GM18499 (cell line): ENCODE measurements around the gene TBR1.

Experiments
- ATAC-seq: cut with Tn5 transposase; IDR thresholded peaks from one replicate; pipeline ENCODE4 v1.9.1; 2021; ENCODE audit warnings: moderate number of reproducible peaks; ENCODE audit not compliant: insufficient read depth, unreplicated experiment

Gene TBR1

GRCh38 chr2:161414042-161415033 is 1.8 kb upstream of the TBR1 start:
- no peak for ATAC-seq

- ATAC-seq, result no peak
Observed at GRCh38 chr2:161415034-161415986, 787 bp upstream of the TBR1 start.

DNA sequence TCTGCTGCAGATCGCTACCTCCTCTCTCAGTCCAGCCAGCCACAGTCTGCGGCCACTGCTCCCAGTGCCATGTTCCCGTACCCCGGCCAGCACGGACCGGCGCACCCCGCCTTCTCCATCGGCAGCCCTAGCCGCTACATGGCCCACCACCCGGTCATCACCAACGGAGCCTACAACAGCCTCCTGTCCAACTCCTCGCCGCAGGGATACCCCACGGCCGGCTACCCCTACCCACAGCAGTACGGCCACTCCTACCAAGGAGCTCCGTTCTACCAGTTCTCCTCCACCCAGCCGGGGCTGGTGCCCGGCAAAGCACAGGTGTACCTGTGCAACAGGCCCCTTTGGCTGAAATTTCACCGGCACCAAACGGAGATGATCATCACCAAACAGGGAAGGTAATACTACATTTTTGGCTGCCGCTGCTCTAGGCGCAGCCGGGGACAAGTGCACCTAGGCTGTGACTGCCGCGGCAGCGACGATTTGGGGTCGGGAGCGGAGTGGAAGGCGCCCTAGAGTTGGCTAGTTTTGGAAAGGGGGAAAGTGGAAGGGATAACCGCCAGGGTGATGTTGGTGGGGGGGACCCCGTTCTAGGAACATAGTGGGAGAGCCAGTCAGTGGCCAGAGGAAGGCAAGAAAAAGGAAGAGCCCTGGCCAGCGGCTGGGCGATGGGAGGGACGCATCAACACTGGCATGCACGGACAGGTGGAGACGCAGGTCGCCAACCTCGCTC is 776 bp downstream of the TBR1 start:
- no peak for ATAC-seq

- ATAC-seq, result no peak
Observed at GRCh38 chr2:161417438-161418274, 1.6 kb downstream of the TBR1 start.

DNA sequence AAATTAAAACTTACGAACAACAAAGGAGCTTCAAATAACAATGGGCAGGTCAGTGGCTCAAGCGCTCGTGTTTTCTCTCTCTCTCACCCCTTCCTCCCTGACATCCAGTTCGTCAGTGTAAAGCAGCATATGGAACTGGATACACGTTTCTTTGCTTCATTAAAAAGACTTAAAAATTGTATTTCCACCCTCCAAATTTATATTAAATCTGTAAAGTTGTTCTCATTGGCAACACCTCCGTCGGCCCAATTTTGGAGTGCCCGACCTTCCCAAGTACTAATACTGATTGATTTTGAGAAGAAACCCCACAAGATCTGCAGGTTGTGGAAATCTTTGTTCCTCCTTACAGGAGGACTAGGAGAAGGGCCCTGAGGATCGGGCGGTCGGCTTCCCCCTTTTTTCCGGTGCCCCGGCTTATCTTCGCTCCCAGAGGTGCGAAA is 2.2 kb downstream of the TBR1 start:
- no peak for ATAC-seq

DNA sequence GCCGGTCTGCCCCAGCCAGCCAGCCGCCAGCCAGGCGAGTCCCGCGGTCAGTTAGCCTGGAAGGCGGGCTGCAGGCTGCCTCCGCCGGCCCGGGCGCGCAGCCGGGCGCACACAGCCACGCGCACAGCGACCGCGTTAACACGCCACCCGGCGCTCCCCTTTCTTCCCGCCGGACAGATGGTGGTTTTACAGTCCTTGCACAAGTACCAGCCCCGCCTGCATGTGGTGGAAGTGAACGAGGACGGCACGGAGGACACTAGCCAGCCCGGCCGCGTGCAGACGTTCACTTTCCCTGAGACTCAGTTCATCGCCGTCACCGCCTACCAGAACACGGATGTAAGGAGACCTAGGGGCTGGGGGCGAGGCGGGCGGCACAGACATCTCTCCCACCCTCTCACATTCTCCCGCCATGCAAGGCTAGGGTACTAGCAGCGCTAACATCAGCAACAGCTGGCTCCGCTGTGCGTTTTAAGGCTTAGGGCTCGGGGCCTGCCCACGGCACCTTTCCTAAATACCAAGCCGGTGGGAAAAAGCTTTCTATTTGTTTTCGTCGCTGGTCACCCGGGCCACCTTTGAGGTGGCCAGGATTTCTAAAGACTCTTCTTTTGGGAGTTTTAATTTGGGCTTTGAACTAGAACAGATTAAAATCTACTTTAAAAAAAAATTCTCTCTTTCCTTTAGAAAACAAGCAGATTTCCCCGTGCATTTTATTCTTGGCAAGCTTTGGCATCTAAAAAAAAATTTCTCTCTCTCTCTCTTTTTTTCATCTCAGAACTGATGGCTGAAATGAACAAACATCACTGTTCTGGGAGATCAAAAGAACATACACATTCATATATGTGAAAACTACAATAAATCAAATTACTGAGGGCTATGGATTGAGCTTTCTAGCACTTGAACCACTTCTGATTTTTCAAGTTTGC is 2.9 kb downstream of the TBR1 start:
- no peak for ATAC-seq

DNA sequence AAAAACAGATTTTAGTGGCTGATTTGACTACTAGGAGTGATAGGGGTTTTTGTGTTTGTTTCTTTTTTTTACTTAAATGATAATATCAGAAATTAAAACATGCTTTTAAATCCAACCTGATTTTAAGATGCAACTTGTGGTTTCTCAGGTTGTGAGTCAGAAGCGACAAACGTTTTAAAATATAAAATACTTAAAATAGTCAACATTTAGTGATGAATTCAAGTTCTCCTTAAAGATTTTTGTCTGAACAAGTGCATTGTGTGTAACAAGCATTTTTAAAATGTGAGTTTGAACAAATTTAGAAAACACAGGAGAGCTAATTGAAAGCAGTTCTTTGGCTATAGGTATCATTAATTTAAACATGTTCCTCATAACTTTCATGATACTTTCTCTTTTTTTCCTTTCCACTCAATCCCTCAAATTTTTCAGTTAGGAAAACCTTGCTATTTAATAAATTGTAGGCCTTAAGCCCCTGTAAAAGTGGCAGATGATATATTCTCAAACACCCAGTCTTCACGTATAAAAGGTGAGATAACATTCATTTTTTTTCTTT is 3.6 kb downstream of the TBR1 start:
- no peak for ATAC-seq

GRCh38 chr2:161420406-161421074 is 4.4 kb downstream of the TBR1 start:
- no peak for ATAC-seq

GRCh38 chr2:161421686-161422085 is 5.6 kb downstream of the TBR1 start:
- no peak for ATAC-seq

GRCh38 chr2:161422816-161423403 is 6.8 kb downstream of the TBR1 start:
- ATAC-seq, result no peak

DNA sequence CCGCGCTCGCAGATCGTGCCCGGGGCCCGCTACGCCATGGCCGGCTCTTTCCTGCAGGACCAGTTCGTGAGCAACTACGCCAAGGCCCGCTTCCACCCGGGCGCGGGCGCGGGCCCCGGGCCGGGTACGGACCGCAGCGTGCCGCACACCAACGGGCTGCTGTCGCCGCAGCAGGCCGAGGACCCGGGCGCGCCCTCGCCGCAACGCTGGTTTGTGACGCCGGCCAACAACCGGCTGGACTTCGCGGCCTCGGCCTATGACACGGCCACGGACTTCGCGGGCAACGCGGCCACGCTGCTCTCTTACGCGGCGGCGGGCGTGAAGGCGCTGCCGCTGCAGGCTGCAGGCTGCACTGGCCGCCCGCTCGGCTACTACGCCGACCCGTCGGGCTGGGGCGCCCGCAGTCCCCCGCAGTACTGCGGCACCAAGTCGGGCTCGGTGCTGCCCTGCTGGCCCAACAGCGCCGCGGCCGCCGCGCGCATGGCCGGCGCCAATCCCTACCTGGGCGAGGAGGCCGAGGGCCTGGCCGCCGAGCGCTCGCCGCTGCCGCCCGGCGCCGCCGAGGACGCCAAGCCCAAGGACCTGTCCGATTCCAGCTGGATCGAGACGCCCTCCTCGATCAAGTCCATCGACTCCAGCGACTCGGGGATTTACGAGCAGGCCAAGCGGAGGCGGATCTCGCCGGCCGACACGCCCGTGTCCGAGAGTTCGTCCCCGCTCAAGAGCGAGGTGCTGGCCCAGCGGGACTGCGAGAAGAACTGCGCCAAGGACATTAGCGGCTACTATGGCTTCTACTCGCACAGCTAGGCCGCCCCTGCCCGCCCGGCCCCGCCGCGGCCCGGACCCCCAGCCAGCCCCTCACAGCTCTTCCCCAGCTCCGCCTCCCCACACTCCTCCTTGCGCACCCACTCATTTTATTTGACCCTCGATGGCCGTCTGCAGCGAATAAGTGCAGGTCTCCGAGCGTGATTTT is 7.6 kb downstream of the TBR1 start:
- no peak for ATAC-seq

DNA sequence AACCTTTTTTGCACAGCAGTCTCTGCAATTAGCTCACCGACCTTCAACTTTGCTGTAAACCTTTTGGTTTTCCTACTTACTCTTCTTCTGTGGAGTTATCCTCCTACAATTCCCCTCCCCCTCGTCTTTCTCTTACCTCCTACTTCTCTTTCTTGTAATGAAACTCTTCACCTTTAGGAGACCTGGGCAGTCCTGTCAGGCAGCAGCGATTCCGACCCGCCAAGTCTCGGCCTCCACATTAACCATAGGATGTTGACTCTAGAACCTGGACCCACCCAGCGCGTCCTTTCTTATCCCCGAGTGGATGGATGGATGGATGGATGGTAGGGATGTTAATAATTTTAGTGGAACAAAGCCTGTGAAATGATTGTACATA is 8.3 kb downstream of the TBR1 start:
- ATAC-seq, result no peak

- no peak for ATAC-seq
Observed at GRCh38 chr2:161424891-161425727, 9.0 kb downstream of the TBR1 start.

DNA sequence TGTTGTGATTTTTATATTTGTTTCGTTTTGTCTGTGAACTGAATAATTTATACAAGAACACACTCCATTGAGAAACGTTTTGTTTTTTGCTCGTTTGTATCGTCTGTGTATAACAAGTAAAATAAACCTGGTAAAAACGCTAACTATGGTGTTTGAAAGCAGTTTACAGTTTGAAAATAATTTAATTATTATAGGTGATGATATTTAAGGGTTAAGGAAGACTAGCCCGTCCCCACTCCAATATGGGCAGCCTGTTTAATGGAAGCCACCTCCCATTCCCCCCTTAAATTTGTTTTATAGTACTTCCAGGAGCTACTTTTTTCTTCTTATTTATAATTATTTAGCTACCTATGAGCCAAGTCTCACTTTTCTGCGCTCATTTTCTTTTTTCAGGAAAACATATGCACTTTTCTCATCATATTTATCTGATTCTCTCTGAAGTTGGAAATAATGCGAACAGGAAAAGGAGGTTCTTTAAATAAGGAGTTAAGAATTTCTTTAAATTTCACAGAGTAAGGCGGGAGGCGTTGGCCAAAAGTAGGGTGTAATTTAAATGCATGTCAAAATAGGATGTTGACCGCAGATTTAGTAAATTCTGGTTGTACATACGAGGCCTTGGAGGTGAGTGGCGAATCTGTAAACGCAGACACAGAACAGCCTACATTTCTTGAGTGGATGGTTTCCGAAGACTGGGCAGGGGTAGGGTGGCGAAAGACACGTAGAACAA is 9.8 kb downstream of the TBR1 start:
- ATAC-seq, result no peak
